Liver (tissue), 3 donors: ENCODE data around the gene SPRR4.

Experiments used
- EGR1 ChIP-seq, 2 donors: IDR thresholded peaks; 2 replicates each; pipeline ENCODE4 v1.6.1; 2016 to 2018; ENCODE audit warnings: antibody characterized with exemption in 2 of 2, low read depth in 2 of 2
- FOXA1 ChIP-seq: IDR thresholded peaks from 2 replicates; pipeline ENCODE4 v1.6.1; 2016; ENCODE audit warnings: antibody characterized with exemption
- HNF4G ChIP-seq: IDR thresholded peaks from 2 replicates; pipeline ENCODE4 v1.6.1; 2016; ENCODE audit warnings: antibody characterized with exemption
- JUND ChIP-seq, 2 donors: IDR thresholded peaks; 2 replicates each; pipeline ENCODE4 v1.6.1; 2016; ENCODE audit warnings: antibody characterized with exemption in 2 of 2
- RAD21 ChIP-seq, 2 donors: IDR thresholded peaks; 2 replicates each; pipeline ENCODE4 v1.6.1; 2016; ENCODE audit warnings: antibody characterized with exemption in 2 of 2, mild to moderate bottlenecking in 2 of 2
- RXRA ChIP-seq, 2 donors: IDR thresholded peaks; 2 replicates each; pipeline ENCODE4 v1.6.1; 2017 to 2018; ENCODE audit warnings: antibody characterized with exemption in 2 of 2, mild to moderate bottlenecking in 1 of 2
- TAF1 ChIP-seq: conservative IDR thresholded peaks from 2 replicates; pipeline ENCODE4 v1.6.1; 2016; ENCODE audit warnings: antibody characterized with exemption, mild to moderate bottlenecking
- YY1 ChIP-seq: IDR thresholded peaks from 2 replicates; pipeline ENCODE4 v1.6.1; 2016; ENCODE audit warnings: antibody characterized with exemption, mild to moderate bottlenecking
- ZBTB33 ChIP-seq: IDR thresholded peaks from 2 replicates; pipeline ENCODE4 v1.6.1; 2016; ENCODE audit warnings: antibody characterized with exemption
- TF ChIP-seq, protein P1 (sequence below): fragments of 150-350 bp; IDR thresholded peaks from 2 replicates; pipeline ENCODE4 v1.5.1; 2017; ENCODE audit warnings: improper control_type of control experiment, low read depth, low read length; ENCODE audit not compliant: missing input control
- TF ChIP-seq, protein P2 (sequence below): IDR thresholded peaks from 2 replicates; pipeline ENCODE4 v1.6.1; 2016; ENCODE audit warnings: antibody characterized with exemption
- TF ChIP-seq, protein P3 (sequence below): IDR thresholded peaks from 2 replicates; pipeline ENCODE4 v1.6.1; 2016; ENCODE audit warnings: antibody characterized with exemption, mild to moderate bottlenecking
- donor health status: healthy.
- donor health status: healthy.

GRCh38 chr1:152965853-152966252 lies 4.6 kb upstream of the SPRR4 start:
- TF ChIP-seq, protein P1, sequence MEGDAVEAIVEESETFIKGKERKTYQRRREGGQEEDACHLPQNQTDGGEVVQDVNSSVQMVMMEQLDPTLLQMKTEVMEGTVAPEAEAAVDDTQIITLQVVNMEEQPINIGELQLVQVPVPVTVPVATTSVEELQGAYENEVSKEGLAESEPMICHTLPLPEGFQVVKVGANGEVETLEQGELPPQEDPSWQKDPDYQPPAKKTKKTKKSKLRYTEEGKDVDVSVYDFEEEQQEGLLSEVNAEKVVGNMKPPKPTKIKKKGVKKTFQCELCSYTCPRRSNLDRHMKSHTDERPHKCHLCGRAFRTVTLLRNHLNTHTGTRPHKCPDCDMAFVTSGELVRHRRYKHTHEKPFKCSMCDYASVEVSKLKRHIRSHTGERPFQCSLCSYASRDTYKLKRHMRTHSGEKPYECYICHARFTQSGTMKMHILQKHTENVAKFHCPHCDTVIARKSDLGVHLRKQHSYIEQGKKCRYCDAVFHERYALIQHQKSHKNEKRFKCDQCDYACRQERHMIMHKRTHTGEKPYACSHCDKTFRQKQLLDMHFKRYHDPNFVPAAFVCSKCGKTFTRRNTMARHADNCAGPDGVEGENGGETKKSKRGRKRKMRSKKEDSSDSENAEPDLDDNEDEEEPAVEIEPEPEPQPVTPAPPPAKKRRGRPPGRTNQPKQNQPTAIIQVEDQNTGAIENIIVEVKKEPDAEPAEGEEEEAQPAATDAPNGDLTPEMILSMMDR: no peak
- TF ChIP-seq ZBTB33 (no peak), YY1 (no peak), HNF4G (no peak), RAD21 (IDR thresholded peaks at IDR 0.05) (no peak), JUND (IDR thresholded peaks at IDR 0.05) (no peak), EGR1 (IDR thresholded peaks at IDR 0.05; ENCODE audit: low read depth in 2 of 2) (no peak), TAF1 (no peak), FOXA1 (no peak), RXRA (IDR thresholded peaks at IDR 0.05) (no peak)
- TF ChIP-seq, protein P2, sequence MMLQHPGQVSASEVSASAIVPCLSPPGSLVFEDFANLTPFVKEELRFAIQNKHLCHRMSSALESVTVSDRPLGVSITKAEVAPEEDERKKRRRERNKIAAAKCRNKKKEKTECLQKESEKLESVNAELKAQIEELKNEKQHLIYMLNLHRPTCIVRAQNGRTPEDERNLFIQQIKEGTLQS: no peak
- TF ChIP-seq, protein P3, sequence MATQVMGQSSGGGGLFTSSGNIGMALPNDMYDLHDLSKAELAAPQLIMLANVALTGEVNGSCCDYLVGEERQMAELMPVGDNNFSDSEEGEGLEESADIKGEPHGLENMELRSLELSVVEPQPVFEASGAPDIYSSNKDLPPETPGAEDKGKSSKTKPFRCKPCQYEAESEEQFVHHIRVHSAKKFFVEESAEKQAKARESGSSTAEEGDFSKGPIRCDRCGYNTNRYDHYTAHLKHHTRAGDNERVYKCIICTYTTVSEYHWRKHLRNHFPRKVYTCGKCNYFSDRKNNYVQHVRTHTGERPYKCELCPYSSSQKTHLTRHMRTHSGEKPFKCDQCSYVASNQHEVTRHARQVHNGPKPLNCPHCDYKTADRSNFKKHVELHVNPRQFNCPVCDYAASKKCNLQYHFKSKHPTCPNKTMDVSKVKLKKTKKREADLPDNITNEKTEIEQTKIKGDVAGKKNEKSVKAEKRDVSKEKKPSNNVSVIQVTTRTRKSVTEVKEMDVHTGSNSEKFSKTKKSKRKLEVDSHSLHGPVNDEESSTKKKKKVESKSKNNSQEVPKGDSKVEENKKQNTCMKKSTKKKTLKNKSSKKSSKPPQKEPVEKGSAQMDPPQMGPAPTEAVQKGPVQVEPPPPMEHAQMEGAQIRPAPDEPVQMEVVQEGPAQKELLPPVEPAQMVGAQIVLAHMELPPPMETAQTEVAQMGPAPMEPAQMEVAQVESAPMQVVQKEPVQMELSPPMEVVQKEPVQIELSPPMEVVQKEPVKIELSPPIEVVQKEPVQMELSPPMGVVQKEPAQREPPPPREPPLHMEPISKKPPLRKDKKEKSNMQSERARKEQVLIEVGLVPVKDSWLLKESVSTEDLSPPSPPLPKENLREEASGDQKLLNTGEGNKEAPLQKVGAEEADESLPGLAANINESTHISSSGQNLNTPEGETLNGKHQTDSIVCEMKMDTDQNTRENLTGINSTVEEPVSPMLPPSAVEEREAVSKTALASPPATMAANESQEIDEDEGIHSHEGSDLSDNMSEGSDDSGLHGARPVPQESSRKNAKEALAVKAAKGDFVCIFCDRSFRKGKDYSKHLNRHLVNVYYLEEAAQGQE: no peak
